Measurements from ENCODE around the gene CERS4. TPM values are rescaled to one million over a fixed set of nuclear protein-coding genes. Genes with fewer than 3 reads are reported as not detected.

Gene CERS4, protein sequence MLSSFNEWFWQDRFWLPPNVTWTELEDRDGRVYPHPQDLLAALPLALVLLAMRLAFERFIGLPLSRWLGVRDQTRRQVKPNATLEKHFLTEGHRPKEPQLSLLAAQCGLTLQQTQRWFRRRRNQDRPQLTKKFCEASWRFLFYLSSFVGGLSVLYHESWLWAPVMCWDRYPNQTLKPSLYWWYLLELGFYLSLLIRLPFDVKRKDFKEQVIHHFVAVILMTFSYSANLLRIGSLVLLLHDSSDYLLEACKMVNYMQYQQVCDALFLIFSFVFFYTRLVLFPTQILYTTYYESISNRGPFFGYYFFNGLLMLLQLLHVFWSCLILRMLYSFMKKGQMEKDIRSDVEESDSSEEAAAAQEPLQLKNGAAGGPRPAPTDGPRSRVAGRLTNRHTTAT
- polyA plus RNA-seq (2012; ENCODE audit: low read depth, missing spikeins), result 33.2 TPM

DNA sequence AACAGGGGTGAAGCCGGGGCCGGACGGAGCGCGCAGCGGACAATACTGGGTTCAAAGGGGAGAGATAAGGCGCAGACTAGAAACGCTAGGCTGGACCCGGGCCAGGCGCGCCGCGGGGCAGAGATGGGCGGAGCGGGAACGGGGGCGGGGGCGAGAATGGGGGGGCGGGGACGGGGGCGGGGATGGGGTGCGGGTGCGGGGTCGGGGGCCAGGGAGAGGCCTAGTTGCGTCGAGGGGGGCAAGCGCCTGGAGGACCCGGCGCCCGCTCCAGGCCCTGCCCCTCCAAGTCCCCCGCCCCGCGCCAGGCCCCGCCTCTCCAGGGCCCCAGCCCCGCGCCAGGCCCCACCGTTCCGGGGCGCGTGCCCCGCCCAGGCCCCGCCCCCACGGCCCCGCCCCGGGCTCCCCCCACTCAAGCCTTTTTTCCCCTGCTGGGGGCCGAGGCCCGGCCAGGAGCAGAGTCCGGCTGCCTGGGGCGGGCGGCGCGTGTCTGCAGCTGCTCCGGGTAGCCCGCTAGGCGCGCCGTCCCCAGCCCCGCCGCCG is at the start of gene CERS4:
Gene CERS4 (plus strand): TSS at position 449 of the 540 bp plus-strand sequence. CDS start 41,707 bp downstream, outside the sequence.
- DNase-seq (ENCODE audit: insufficient read length, low spot score), result peak; percentile 95
- FAIRE-seq, result peak; percentile 13

DNA sequence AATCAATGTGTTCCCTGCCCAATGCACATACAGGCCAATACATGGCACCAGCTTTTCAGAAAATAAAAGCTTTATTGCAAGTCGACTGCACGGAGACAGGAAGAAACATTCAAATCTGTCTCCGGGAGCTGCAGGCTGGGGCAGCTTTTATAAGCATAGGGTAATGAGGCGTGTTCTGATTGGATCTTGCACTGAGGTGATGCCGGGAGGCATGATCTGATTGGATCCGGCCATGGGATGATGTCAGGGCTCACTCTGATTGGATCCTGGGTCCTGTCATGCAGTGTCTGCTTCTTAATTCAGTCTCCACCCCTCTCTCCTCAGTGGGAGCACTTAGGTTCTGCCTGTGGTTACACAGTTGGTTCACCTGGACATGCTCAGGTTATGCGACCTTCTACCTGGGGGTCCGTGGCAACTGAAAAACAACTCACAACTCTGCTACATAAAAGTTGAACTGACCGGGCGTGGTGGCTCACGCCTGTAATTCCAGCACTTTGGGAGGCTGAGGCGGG is 48.0 kb upstream of the CERS4 start:
- DNase-seq (ENCODE audit: insufficient read length, low spot score) (no peak), FAIRE-seq (peak; percentile 85)
- no peak for TF ChIP-seq POU2F2 (IDR thresholded peaks at IDR 0.05; ENCODE audit: low read depth, low read length)
- no peak for TF ChIP-seq SPI1 (IDR thresholded peaks at IDR 0.05; ENCODE audit: low read depth, low read length)
- TF ChIP-seq PAX5 (IDR thresholded peaks at IDR 0.05; ENCODE audit: insufficient read depth, low read length, severe bottlenecking), result no peak
- TF ChIP-seq POLR2A (IDR thresholded peaks at IDR 0.05; ENCODE audit: low read depth, low read length), result peak; percentile 50; the same call in 1 of the 2 replicates

More for the DNA sequence above, at the start of gene CERS4:
- TF ChIP-seq POLR2AphosphoS5 (IDR thresholded peaks at IDR 0.05; ENCODE audit: low read depth, low read length) (no peak), POU2F2 (IDR thresholded peaks at IDR 0.05; ENCODE audit: low read depth, low read length) (no peak), TAF1 (IDR thresholded peaks at IDR 0.05; ENCODE audit: low read depth, low read length) (no peak), SPI1 (IDR thresholded peaks at IDR 0.05; ENCODE audit: low read depth, low read length) (no peak), POLR2A (IDR thresholded peaks at IDR 0.05; ENCODE audit: low read depth, low read length) (no peak), PAX5 (IDR thresholded peaks at IDR 0.05; ENCODE audit: insufficient read depth, low read length, severe bottlenecking) (no peak)

DNA sequence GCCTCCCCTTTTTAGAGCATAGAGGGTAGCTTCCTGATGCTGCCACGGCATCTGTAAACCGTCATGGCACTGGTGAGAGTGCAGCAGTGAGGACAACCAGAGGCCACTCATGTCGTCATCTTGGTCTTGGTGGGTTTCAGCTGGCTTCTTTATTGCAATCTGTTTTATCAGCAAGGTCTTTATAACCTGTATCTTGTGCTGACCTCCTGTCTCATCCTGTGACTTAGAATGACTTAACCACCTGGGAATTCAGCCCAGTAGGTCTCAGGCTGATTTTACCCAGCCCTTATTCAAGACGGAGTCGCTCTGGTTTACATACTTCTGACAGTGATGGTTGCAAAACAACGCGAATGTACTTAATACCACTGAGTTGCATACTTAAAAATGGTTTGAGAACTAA is 45.4 kb upstream of the CERS4 start:
- FAIRE-seq, result no peak

DNA sequence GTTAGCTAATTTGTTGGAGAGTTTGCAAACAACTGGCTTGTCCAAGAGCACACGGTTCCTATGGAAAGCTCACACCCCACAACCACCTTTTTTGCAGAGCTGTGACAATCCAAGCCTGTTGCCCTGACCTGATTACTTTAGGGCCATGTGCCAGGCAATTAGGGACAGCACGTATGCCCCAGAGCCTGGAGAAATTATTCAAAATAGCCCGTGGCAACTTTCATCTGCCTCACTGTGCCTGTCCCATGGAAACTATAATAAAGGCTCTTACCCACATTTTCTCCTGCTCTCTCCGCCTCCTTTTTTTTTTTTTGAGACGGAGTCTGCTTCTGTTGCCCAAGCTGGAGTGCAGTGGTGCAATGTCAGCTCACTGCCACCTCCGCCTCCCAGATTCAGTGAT is 41.2 kb upstream of the CERS4 start:
- DNase-seq (ENCODE audit: insufficient read length, low spot score), result no peak
- no peak for FAIRE-seq
- no peak for TF ChIP-seq PAX5 (IDR thresholded peaks at IDR 0.05; ENCODE audit: insufficient read depth, low read length, severe bottlenecking)
- TF ChIP-seq POU2F2 (IDR thresholded peaks at IDR 0.05; ENCODE audit: low read depth, low read length), result no peak
- TF ChIP-seq POLR2A (IDR thresholded peaks at IDR 0.05; ENCODE audit: low read depth, low read length), result no peak
- no peak for TF ChIP-seq SPI1 (IDR thresholded peaks at IDR 0.05; ENCODE audit: low read depth, low read length)
- no peak for TF ChIP-seq TAF1 (IDR thresholded peaks at IDR 0.05; ENCODE audit: low read depth, low read length)
- no peak for TF ChIP-seq POLR2AphosphoS5 (IDR thresholded peaks at IDR 0.05; ENCODE audit: low read depth, low read length)

More for the DNA sequence above, 45.4 kb upstream of the CERS4 start:
- no peak for DNase-seq (ENCODE audit: insufficient read length, low spot score)
- TF ChIP-seq SPI1 (IDR thresholded peaks at IDR 0.05; ENCODE audit: low read depth, low read length), result no peak
- no peak for TF ChIP-seq POU2F2 (IDR thresholded peaks at IDR 0.05; ENCODE audit: low read depth, low read length)
- TF ChIP-seq PAX5 (IDR thresholded peaks at IDR 0.05; ENCODE audit: insufficient read depth, low read length, severe bottlenecking), result no peak
- no peak for TF ChIP-seq POLR2AphosphoS5 (IDR thresholded peaks at IDR 0.05; ENCODE audit: low read depth, low read length)
- TF ChIP-seq POLR2A (IDR thresholded peaks at IDR 0.05; ENCODE audit: low read depth, low read length), result no peak
- TF ChIP-seq TAF1 (IDR thresholded peaks at IDR 0.05; ENCODE audit: low read depth, low read length), result no peak

DNA sequence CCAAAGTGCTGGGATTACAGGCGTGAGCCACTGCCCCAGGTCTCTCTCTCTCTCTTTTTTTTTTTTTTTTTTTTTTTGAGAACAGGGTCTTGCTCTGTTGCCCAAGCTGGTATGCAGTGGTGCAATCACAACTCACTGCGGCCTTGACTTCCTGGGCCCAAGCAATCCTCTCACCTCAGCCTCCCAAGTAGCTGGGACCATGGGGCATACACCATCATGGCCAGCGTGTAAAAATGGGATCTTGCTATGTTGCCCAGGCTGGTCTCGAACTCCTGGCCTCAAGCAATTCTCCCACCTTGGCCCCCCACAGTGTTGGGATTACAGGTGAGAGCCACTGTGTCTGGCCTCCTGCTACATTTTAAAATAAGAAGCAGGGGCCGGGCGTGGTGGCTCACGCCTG is 40.6 kb upstream of the CERS4 start:
- DNase-seq (ENCODE audit: insufficient read length, low spot score) (no peak), FAIRE-seq (no peak)
- TF ChIP-seq TAF1 (IDR thresholded peaks at IDR 0.05; ENCODE audit: low read depth, low read length) (no peak), POLR2A (IDR thresholded peaks at IDR 0.05; ENCODE audit: low read depth, low read length) (no peak), POLR2AphosphoS5 (IDR thresholded peaks at IDR 0.05; ENCODE audit: low read depth, low read length) (no peak), POU2F2 (IDR thresholded peaks at IDR 0.05; ENCODE audit: low read depth, low read length) (no peak), SPI1 (IDR thresholded peaks at IDR 0.05; ENCODE audit: low read depth, low read length) (no peak), PAX5 (IDR thresholded peaks at IDR 0.05; ENCODE audit: insufficient read depth, low read length, severe bottlenecking) (no peak)

DNA sequence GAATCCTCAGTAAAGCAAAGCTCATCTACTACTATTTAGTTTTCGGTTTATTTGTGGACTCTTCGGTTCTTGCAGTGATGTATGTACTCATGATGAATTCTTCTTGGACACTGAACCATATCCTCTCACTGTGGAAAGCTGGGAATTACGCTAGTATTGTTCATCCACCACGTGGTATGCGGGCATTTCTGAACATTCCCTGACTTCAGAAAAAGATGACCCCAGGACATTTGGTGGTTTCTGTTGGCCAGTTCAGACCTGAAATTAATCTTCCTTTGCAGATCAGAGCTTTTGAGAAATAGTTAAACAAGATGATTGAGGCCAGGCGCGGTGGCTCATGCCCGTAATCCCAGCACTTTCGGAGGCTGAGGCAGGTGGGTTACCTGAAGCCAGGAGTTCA is 34.5 kb upstream of the CERS4 start:
- TF ChIP-seq POLR2A (IDR thresholded peaks at IDR 0.05; ENCODE audit: low read depth, low read length), result no peak
- DNase-seq (ENCODE audit: insufficient read length, low spot score) (no peak), FAIRE-seq (no peak)

DNA sequence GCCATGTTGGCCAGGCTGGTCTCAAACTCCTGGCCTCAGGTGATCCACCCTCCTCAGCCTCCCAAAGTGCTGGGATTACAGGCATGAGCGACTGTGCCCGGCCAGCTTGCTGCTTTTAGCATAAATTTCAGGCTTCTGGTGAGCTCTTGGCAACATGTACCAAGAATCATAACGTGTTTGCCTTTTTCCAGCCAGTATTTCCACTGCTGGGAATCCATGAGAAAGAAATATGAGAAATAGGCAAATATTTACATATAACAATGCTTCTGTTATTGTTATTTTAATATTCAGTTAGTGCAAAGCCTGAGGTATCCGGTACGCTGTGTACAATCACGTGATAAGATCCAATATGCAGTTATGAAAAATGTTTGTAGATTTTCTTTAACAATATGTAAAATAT is 29.2 kb upstream of the CERS4 start:
- DNase-seq (ENCODE audit: insufficient read length, low spot score) (no peak), FAIRE-seq (no peak)
- no peak for TF ChIP-seq POU2F2 (IDR thresholded peaks at IDR 0.05; ENCODE audit: low read depth, low read length)
- no peak for TF ChIP-seq TAF1 (IDR thresholded peaks at IDR 0.05; ENCODE audit: low read depth, low read length)
- no peak for TF ChIP-seq SPI1 (IDR thresholded peaks at IDR 0.05; ENCODE audit: low read depth, low read length)
- TF ChIP-seq POLR2AphosphoS5 (IDR thresholded peaks at IDR 0.05; ENCODE audit: low read depth, low read length), result no peak
- TF ChIP-seq PAX5 (IDR thresholded peaks at IDR 0.05; ENCODE audit: insufficient read depth, low read length, severe bottlenecking), result no peak
- TF ChIP-seq POLR2A (IDR thresholded peaks at IDR 0.05; ENCODE audit: low read depth, low read length), result no peak

DNA sequence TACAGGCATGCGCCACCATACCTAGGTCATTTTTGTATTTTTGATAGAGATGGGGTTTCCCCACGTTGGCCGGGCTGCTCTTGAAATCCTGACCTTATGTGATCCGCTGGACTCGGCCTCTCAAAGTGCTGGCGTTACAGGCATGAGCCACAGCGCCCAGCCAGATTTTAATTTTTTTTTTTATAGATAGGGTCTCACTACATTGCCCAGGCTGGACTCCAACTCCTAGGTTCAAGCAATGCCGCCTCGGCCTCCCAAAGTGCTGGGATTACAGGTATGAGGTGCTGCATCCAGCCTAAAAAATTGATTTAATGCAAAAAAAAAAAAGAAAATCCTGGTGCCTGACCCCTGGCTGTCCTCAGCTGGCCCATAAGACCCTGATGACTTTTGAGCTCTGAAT is 24.9 kb upstream of the CERS4 start:
- TF ChIP-seq POU2F2 (IDR thresholded peaks at IDR 0.05; ENCODE audit: low read depth, low read length) (no peak), TAF1 (IDR thresholded peaks at IDR 0.05; ENCODE audit: low read depth, low read length) (no peak), PAX5 (IDR thresholded peaks at IDR 0.05; ENCODE audit: insufficient read depth, low read length, severe bottlenecking) (no peak), POLR2AphosphoS5 (IDR thresholded peaks at IDR 0.05; ENCODE audit: low read depth, low read length) (no peak), SPI1 (IDR thresholded peaks at IDR 0.05; ENCODE audit: low read depth, low read length) (no peak), POLR2A (IDR thresholded peaks at IDR 0.05; ENCODE audit: low read depth, low read length) (no peak)
- FAIRE-seq, result no peak
- DNase-seq (ENCODE audit: insufficient read length, low spot score), result no peak

DNA sequence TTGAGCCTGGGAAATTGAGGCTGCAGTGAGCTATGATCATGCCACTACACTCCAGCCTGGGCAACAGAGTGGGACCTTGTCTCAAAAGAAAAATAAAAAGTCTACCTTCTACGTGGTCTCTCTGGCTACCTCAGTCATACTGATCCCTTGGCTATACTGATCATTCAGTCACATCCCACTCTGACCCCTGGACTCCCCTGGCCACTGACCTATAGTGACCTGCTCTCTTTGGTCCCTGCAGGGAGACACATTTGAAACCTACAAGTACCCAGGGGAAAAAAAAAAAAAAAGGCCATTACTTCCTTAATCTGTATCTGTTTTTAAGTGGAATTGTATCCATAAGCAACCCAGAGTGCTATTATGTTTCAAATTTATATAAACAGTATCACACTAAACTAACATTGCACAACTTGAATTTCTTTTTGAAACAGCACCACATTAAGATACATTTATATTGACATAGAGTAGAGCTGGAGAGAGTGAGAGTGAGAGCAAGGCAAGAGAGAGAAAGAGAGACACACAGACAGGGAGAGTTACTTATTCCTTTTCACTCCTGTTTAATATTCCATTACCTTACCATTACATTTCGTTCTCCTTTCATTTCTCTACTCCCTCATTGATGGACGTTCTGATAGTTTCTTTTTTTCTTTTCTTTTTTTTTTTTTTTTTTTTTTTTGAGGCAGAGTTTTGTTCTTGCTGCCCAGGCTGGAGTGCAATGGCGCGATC is 23.7 kb upstream of the CERS4 start:
- TF ChIP-seq TAF1 (IDR thresholded peaks at IDR 0.05; ENCODE audit: low read depth, low read length), result no peak
- no peak for TF ChIP-seq POLR2A (IDR thresholded peaks at IDR 0.05; ENCODE audit: low read depth, low read length)
- no peak for TF ChIP-seq POLR2AphosphoS5 (IDR thresholded peaks at IDR 0.05; ENCODE audit: low read depth, low read length)
- TF ChIP-seq POU2F2 (IDR thresholded peaks at IDR 0.05; ENCODE audit: low read depth, low read length), result no peak
- no peak for TF ChIP-seq SPI1 (IDR thresholded peaks at IDR 0.05; ENCODE audit: low read depth, low read length)
- no peak for DNase-seq (ENCODE audit: insufficient read length, low spot score)
- no peak for FAIRE-seq
